Measurements from ENCODE around the gene CT47C1.
"Not testable (repeated sequence)": the region's sequence is repeated elsewhere in the genome, so short reads cannot be mapped to it uniquely, and the experiment has no call there.

Gene CT47C1

DNA sequence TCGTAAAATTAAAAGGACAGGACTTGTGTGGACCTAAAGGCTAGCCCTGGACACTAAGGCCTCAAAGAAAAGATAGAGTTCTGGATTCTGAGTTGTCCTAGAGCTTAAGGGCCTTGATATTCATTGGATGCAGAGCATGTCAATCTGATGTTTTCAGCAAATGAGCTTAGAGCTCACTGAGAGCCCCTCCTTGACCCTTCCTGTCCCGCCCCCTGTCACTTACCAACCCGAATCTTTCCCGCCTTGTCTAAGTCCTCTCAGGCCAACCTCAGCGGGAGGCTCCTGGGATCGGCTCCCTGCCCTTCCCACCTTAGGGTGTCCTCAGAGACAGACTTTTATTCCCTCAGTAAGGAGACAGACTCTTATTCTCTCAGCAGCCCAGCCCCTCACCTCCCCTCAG lies at the start of gene CT47C1:
CT47C1 (plus strand) TSS at position 250 of the 400 bp plus-strand sequence. CDS start 233 bp downstream, outside the sequence.
- no peak for DNase-seq

DNA sequence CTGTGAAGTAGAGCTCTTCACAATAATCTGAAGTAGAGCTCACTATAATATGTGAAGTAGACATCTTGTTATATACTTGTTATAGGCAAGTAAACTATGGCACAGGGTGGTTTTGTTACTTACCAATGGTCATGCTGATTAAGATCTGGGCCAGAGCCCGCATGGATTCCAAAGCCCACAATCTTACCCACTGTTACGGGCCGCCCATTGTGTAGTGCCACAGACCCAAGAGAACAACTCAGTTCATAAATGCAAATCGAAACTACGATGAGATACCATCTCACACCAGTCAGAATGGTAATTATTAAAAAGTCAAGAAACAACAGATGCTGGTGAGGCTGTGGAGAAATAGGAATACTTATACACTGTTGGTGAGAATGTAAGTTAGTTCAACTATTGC lies 46.9 kb upstream of the CT47C1 start:
- no peak for DNase-seq

DNA sequence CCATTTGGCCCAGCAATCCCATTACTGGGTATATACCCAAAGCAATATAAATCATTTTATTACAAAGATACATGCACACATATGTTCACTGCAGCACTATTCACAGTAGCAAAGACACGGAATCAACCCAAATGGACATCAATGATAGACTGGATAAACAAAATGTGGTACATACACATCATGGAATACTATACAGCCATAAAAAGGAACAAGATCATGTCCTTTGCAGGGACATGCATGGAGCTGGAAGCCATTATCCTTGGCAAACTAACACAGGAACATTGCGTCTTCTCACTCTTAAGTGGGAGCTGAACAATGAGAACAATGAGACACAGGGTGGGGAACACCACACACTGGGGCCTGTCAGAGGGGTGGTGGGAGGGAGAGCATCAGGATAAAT lies 46.4 kb upstream of the CT47C1 start:
- DNase-seq = not testable (repeated sequence)

DNA sequence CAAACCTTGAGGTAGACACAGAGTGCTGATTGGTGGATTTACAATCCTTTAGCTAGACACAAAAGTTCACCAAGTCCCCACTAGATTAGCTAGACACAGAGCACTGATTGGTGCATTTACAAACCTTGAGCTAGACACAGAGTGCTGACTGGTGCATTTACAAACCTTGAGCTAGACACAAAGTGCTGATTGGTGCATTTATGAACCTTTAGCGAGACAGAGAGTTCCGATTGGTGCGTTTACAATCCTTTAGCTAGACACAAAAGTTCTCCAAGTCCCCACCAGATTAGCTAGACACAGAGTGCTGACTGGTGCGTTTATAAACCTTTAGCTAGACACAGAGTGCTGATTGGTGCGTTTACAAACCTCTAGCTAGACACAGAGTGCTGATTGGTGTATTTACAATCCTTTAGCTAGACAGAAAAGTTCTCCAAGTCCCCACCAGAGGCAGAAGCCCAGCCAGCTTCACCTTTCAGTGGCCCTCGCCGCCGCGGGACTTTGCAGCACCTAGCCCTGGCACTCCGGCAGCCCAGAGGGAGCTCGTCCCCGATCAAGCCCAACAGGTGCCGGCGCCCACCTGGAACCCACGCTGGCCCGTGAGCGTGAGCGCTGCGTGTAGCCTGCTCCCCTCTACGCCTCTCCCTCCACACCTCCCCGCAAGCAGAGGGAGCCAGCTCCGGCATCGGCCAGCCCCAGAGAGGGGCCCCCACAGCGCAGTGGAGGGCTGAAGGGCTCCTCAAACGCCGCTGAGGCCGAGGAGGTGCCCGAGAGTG lies 44.6 kb upstream of the CT47C1 start:
- DNase-seq = not testable (repeated sequence)

DNA sequence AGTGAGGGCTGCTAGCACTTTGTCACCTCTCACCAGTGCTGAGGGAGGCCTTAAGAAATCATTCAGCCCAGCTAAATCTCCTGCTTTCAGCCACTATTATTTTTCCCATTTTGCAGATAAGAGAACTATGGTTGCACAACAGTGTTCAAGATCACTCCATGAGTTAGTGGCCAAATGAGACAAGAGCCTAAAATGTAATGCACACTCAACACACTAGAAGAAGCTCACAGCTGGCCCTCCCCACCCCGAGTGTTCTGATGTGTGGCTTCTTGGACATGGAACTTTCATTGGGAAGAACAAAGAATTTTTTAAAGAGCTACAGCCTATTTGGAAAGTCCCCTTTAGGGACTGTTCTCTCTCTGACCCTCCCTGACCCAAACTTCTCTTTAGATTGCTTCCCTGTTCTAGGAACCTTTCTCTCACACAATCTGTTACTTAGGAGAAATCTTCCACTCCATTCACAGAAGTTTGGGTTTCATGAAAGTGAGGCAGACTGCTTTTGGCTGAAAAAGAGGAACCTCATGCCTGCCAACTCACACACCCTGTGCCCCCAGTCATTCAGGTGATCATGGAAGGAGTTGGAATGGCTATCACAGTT lies 44.0 kb upstream of the CT47C1 start:
- DNase-seq = no peak

DNA sequence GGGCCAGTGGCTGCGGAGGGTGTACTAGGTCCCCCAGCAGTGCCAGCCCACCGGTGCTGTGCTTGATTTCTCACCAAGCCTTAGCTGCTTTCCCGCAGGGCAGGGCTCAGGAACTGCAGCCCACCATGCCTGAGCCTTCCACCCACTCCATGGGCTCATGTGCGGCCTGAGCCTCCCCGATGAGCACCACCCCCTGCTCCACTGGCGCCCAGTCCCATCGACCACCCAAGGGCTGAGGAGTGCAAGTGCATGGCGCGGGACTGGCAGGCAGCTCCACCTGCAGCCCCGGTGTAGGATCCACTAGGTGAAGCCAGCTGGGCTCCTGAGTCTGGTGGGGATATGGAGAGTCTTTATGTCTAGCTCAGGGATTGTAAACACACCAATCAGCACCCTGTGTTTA lies 43.1 kb upstream of the CT47C1 start:
- DNase-seq = not testable (repeated sequence)

DNA sequence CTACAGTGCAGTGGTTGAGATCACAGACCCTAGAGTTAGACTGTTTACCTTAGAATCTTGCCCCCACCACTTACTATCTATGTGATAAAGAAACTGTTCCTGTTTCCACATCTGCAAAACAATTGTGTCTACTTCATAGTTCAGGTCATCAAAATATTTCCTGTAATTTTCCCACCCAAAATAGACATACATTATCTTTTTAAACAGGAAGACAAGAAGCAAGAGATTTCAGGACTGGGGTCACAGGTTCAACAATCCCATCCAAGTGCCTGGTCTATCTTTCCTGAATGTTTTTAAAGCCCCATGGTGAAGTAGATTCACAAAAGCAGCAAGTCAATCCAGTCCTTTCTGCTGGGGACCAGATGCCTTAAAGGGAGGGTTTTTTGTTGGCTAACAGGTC lies 41.8 kb upstream of the CT47C1 start:
- DNase-seq = no peak

DNA sequence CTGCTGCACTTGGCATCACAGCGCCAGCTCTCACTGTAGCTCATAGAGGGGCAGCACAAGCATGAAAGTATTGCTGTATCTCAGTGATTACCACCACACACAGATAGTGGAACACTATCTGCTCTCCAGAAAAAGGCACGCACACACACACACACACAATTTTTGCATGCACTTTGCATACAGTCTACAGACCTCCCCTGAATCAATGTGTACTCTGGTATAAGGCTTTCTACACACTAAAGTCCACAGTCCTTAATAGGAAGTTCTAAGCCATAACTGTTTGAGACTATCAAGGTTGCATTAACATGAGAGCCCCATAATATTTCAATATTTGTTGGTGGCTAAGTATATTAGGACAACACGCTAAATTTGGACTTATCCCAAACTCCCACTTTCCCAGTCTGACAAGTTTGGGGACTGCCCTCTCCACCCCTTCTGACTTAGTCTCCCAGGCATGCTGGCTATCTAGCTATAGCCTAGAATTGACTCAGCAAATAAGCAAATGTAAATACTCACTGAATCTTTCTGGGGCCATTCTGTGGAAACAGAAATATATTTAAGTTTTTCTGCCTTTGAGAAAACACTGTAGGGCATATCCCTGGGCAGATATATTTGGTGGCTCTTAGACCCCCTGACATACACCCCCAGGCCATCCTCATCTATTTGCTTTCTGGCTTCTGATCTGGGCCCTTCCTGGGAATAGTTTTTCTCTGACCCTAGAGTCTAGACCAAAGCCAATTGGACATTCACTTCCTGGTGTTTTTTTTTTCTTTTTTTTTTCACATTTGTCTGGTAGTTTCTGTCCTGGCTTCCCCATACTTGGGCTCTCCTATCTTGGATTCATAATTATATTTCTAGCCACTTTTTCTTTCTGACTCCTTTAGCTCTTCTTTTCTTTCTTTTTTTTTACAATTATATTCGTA lies 36.4 kb upstream of the CT47C1 start:
- DNase-seq = no peak

DNA sequence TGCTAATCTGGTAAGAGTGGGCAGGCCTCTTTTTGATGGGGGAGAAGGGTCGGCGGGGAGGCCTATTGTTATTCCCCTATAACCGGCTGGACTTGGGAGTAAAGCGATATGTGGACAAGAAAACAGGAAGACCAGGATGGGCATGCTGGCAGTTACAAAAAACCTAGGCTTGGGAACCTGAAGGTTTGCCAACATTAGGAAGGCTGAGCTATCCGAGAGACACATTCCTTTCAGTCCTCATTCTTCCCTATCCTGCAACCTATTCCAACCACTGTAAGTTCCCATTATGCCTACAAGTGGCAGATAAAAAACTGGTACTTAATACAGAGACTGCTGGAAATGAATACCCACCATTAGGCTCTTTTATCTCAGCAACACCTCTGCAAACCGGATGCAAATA lies 32.4 kb upstream of the CT47C1 start:
- DNase-seq = no peak

DNA sequence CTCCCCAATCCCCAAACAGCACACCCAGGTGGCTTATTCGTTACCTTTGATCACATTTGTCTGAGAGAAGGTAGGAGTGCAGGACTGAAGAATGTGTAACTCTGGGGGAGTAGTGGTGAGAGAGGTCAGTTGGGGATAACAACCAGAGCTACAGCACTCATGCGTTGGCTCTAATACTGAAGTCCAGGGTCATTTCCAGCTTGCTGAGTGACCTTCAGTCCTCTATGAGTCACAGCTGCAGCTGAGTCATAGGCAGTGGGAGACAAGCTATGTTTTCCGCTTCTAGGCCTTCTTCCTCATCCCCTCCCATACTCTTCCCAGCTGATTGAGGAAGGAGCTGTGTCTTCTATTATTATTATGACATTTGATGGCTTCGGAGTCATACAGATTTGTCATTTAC lies 31.6 kb upstream of the CT47C1 start:
- no peak for DNase-seq

DNA sequence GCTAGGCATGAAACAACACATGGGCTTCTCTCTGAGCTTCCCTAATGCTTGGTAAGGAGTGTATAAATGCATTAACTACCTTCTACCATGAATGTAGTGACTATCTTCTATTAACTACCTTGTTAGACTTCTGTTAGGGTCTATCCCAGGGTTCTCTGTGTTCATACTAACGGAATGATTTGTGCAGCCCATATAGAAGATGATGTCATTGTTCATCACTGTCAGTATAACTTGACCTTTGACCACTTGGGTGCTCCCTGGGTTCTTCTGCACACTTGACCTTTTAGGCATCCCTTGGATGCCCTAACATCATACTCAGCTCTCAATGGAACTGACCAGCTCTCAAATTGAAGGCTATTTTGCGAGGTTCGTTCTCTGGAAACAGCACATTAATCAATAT lies 30.8 kb upstream of the CT47C1 start:
- DNase-seq = no peak

DNA sequence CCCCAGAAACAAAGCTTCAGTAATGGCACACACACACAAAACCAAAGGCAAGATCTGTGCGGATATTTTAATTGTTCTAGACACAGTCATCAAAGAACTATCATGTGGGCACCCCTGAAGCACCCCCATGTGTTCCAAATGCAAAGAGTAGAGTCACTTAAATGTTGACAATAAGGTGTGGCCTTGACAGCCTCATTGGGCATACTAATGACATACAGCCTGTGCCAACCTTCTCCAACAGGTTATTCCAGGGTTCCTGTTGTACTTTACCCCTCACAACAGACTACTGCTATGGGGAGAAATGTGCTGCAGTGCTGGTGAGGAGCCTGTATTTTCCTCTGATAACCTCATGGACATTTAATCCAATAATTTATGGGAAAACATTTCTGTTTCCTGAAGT lies 29.8 kb upstream of the CT47C1 start:
- no peak for DNase-seq

DNA sequence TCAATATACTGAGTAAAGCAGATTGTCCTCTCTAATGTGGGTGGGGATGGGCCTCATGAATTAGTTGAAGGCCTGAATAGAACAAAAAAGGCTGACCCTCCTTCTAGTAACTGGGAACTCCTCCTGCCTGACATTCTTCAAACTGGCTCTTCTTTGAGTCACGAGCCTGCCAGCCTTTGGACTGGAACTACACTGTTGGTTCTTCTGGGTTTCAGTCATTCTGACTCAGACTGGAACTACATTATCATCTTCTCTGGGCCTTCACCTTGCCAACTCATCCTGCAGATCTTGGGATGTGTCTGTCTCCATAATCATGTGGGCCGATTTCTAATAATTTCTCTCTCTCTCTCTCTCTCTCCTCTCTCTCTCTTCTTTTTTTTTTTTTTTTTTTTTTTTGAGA lies 26.9 kb upstream of the CT47C1 start:
- no peak for DNase-seq

DNA sequence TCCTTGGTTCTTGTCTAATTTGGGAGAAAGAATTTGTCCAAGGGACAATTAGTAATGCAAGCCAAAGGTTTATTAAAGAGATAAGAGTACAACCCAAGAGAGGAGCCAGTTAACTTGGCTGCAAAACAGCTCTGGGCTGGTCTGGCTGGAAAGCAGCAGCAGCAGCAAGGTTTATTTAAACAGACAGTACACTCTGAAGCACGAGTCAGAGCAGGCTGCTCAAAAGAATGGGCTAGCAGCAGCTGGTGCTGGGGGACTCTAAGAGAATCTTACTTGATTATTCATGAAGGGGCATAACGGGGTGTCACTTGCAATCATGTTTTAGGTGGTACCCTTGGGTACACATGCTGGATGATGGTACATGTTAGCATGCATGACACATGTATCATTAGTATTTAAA lies 17.1 kb upstream of the CT47C1 start:
- DNase-seq = no peak

DNA sequence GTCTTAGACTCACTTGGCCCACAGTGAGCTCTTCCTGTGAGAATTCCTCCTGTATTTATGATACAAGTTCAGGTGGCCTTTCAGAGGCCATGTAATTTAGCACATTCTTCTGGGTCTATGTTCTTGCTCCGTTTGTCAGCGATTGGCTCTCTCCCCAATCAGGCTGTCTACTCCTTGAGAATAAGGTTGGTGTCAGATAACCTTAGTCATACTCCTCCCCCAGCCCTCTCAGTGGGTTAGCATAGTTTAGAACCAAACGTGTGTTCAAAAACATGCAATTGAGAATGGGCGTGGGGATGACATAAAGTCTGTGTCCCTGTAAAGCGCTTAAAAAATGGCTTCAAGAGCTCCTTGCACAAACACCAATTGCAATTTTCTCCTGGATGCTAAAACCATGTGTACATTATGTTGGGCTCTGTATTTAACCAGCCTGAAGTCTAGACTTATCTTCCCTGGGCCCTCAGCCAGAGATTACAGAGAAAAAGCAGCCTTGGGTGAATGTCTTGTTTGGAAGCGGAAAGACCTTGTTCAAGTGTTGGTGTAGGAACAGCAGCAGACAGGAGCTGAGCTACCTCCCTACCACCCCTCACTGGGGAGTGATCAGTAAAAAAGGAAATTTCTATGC lies 9.9 kb upstream of the CT47C1 start:
- DNase-seq = no peak

DNA sequence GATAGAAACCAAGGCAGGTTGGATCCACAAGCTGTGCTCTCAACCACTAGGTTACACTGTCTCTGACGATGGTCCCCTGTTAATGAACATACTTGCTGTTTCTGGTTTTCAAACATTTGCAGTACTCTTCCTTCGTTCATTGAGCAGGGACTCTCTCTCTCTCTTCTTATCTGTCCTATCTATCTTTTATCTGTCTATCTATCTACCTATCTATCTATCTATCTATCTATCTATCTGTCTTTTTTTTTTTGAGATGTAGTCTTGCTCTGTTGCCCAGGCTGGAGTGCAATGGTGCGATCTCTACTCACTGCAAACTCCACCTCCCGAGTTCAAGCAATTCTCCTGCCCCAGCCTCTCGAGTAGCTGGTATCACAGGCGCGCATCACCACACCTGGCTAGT lies 9.4 kb upstream of the CT47C1 start:
- DNase-seq = no peak

DNA sequence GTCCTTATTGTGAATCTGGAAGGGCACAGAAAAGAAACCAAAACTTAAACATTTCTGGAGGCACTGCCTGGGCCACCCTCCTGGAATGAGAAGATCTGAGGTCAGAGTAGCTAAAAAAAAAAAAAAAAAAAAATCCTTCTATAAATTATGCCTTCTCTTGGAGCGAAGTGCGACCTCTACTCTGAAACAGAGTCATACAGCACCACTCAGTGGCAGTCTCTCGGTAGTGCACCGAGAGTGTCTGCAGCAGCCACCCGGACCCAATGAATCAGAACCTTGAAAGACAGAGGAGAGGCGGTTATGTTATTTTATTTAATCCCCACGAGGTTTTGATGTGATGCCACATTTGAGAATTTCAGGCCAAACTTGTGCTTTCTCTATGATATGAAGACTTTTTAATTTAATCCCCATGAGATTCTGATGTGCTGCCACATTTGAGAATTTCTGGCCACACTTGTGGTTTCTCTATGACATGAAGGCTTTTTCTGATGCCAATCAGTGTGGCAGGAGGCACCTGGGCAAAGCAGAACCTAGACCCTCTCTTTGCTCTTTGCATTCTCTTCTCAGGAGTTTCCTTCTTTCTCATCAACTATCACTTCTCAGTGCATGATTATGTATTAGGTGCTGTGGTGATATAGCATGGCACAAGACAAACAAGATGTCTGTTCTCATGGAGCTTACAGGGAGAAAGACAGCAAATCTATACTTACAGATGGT lies 5.6 kb upstream of the CT47C1 start:
- peak; percentile 60 for DNase-seq

DNA sequence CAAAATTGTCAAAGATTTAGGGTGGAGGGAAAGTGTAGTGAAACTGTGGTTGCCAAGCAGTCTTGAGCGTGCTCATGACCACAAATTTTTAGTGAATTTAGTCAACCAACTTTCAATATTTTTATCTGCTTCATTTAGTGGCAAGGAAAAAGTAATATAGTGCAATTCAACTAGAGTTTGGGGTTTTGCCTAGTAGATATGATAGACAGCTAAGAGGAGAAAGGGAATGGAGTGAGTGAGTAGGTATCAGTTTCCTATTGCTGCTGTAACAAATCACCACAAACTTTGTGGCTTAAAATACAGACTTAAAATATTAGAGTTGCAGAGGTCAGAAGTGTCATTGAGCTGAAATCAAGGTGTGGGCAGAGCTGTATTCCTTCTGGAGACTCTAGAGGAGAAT lies 3.7 kb upstream of the CT47C1 start:
- no peak for DNase-seq

DNA sequence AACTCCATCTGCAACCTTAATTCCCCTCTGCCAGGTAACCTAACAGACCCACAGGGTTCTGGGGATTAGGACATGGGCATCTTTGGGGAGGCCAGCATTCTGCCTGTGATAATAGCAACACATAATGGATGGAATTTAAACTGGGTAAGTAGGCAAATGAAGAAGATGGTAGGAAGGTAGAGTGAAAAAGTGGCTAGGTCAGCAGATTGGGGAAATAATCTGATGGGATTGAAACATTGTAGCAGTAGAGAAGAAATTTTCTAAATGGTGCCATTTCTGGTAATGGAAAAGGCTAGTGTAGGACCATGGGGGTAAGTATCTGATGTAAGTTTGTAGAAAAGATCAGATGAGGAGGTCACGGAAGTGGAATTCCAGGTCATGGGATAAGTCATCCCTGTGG lies 3.0 kb upstream of the CT47C1 start:
- no peak for DNase-seq

DNA sequence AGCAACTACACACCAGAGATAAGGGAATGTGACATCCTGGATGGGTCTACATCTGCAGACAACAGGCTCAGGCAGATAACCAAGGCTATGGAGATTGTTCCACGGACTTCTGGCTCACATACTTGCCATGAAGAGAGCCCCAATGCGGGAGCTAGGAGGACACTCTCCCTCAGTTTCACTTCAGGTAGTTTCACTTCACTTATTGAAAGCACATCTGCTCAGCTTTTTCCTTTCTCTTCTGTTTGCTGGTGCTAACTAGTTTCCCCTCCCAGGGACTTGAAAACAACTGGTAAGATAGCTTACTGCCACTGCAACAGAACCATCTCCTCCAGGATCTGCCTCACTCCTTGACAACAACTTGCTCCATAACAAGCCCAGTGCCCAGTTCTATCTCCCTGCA lies 1.4 kb upstream of the CT47C1 start:
- DNase-seq = no peak

DNA sequence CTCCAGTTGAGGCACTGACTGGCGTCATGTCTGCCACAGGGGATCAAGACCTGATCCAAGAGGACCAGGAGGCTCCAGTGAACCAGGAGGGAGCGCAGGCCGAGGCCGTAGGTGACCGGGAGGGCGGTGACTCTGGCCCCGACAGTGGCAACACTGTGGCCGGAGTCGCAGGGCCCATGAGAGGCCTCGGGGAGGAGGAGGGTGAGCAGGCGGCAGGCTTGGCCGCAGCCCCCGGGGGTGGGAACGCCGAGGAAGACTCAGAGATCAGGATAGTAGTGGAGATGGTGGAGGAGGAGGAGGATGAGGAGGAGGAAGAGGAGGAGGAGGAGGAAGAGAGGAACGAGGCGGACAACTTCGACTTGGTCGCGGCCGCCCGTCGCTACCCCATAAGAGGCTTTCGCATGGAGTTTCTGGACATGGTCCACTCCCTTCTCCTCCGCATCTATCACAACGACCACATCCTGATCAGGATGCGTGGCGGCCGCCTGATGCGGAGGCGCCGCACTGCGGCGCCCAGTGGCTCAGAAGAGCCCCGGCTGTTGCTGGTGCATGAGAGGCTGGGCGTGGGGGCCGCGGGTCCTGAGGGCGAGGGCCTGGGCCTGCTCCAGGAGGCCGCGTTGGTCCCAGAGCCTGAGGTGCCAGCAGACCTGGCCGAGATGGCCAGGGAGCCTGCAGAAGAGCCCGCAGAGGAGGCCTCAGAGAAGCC lies 560 bp downstream of the CT47C1 start:
- DNase-seq = no peak

DNA sequence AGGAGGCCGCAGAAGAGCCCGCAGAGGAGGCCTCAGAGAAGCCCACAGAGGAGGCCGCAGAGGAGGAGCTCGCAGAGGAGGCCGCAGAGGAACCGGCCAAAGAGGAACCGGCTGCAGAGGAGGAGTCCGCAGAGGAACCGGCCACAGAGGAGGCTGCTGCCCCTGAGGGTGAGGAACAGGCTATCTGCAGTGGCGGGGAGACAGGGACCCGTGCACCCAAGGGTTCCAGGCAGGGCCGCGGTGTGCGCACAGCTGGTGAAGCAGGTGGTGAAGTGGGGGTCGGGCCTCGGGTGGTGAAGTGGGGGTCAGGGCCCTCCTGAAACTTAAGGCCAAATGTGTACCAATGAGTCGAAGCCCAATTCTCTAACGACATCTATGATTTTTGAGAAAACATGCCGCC lies 1.1 kb downstream of the CT47C1 start:
- DNase-seq = no peak

Measured in stimulated activated CD8-positive, alpha-beta memory T cell treated with anti-CD3 and anti-CD28 coated beads, Interleukin-4, amount 100 ng/mL, for 48 hours (primary cell).